CD14-positive monocyte (primary cell): Measurements from ENCODE around the gene TUBB1. TPM values are rescaled to one million over a fixed set of nuclear protein-coding genes. Genes with fewer than 3 reads are reported as not detected.

ENCODE experiments used
- DNase-seq, 3 donors: peaks; one replicate each; pipeline ENCODE4 v3.0.0-alpha.2; 2011 to 2022
- H2AFZ ChIP-seq: 2 replicates; pipeline ENCODE4 v1.6.0; 2012; ENCODE audit warnings: mild to moderate bottlenecking, low read depth, low read length, inconsistent platforms; ENCODE audit not compliant: insufficient read depth, poor library complexity, severe bottlenecking
- H3K27ac ChIP-seq, 2 donors: 1 replicate in 1 of 2; 2 replicates in 1 of 2; pipeline ENCODE4 v1.5.1; 2012 to 2013; ENCODE audit warnings: low read length in 2 of 2, control low read depth in 1 of 2, inconsistent platforms in 1 of 2, low read depth in 1 of 2, mild to moderate bottlenecking in 1 of 2
- H3K27me3 ChIP-seq, 2 donors: one replicate each; pipeline versions ENCODE4 v1.6.0 to v1.6.1; 2011 to 2013; ENCODE audit warnings: low read length in 2 of 2; ENCODE audit not compliant: control insufficient read depth in 2 of 2, insufficient read depth in 2 of 2
- H3K36me3 ChIP-seq, 2 donors: replicated peaks in 1 of 2; 1 replicate in 1 of 2; 2 replicates in 1 of 2; pipeline versions ENCODE4 v1.5.1 to v1.6.1; 2012 to 2013; ENCODE audit warnings: low read length in 2 of 2, control low read depth in 1 of 2, inconsistent platforms in 1 of 2, mild to moderate bottlenecking in 1 of 2; ENCODE audit not compliant: insufficient read depth in 2 of 2, control insufficient read depth in 1 of 2
- H3K4me1 ChIP-seq, 2 donors: 1 replicate in 1 of 2; 2 replicates in 1 of 2; pipeline versions ENCODE4 v1.5.1 to v1.6.1; 2012 to 2013; ENCODE audit warnings: low read length in 2 of 2, control low read depth in 1 of 2, inconsistent platforms in 1 of 2, mild to moderate bottlenecking in 1 of 2, moderate library complexity in 1 of 2; ENCODE audit not compliant: insufficient read depth in 2 of 2, control insufficient read depth in 1 of 2
- H3K4me2 ChIP-seq: replicated peaks from 2 replicates; pipeline ENCODE3; 2012; ENCODE audit warnings: low read length, moderate library complexity, mild to moderate bottlenecking; ENCODE audit not compliant: poor library complexity, severe bottlenecking; ENCODE audit errors: extremely low read depth
- H3K4me3 ChIP-seq, 3 experiments: fragments of 200-600 bp in 1 of 3; sonication (generic) in 1 of 3; replicated peaks in 1 of 3; 1 replicate in 2 of 3; 2 replicates in 1 of 3; pipeline ENCODE4 v1.5.1; 2011 to 2013; ENCODE audit warnings: low read length in 3 of 3, mild to moderate bottlenecking in 3 of 3, control low read depth in 2 of 3, low read depth in 2 of 3, inconsistent platforms in 1 of 3, moderate library complexity in 1 of 3
- H3K79me2 ChIP-seq: 2 replicates; pipeline ENCODE4 v1.6.0; 2012; ENCODE audit warnings: mild to moderate bottlenecking, control low read depth, inconsistent platforms, low read length, moderate library complexity; ENCODE audit not compliant: insufficient read depth
- H3K9ac ChIP-seq: 2 replicates; pipeline ENCODE4 v1.6.0; 2017; ENCODE audit warnings: low read length, mild to moderate bottlenecking; ENCODE audit not compliant: insufficient read depth, poor library complexity, severe bottlenecking
- H3K9me3 ChIP-seq, 2 donors: replicated peaks in 1 of 2; 1 replicate in 1 of 2; 2 replicates in 1 of 2; pipeline versions ENCODE4 v1.5.1 to v1.6.1; 2012 to 2013; ENCODE audit warnings: low read length in 2 of 2, control low read depth in 1 of 2; ENCODE audit not compliant: control insufficient read depth in 1 of 2, insufficient read depth in 1 of 2
- H4K20me1 ChIP-seq: 2 replicates; pipeline ENCODE4 v1.6.0; 2012; ENCODE audit warnings: mild to moderate bottlenecking, low read length, control low read depth, moderate library complexity; ENCODE audit not compliant: insufficient read depth
- H3K27ac Mint-ChIP-seq, 7 donors: one replicate each; pipeline ENCODE4 v1.8.0; 2020; ENCODE audit warnings: mild to moderate bottlenecking in 7 of 7, mixed read lengths in 7 of 7, moderate library complexity in 6 of 7, inconsistent platforms in 2 of 7
- H3K27me3 Mint-ChIP-seq, 3 donors: one replicate each; pipeline ENCODE4 v1.8.0; 2021 to 2022; ENCODE audit warnings: low read depth in 3 of 3, mild to moderate bottlenecking in 3 of 3, mixed read lengths in 3 of 3, moderate library complexity in 3 of 3, inconsistent platforms in 1 of 3
- H3K36me3 Mint-ChIP-seq, 2 donors: one replicate each; pipeline ENCODE4 v1.8.0; 2020; ENCODE audit warnings: mixed read lengths in 2 of 2, inconsistent platforms in 1 of 2, mild to moderate bottlenecking in 1 of 2
- H3K4me1 Mint-ChIP-seq: one replicate; pipeline ENCODE4 v1.8.0; 2020; ENCODE audit warnings: mild to moderate bottlenecking, mixed read lengths
- H3K4me3 Mint-ChIP-seq, 2 donors: one replicate each; pipeline ENCODE4 v1.8.0; 2020; ENCODE audit warnings: mild to moderate bottlenecking in 2 of 2, mixed read lengths in 2 of 2, moderate library complexity in 1 of 2
- H3K9me3 Mint-ChIP-seq, 7 donors: one replicate each; pipeline ENCODE4 v1.8.0; 2020 to 2022; ENCODE audit warnings: mixed read lengths in 7 of 7, mild to moderate bottlenecking in 6 of 7, moderate library complexity in 6 of 7, inconsistent platforms in 2 of 7
- WGBS: methylation state at CpG from one replicate; pipeline ENCODE4 v1.1.5; 2013; ENCODE audit warnings: missing lambda C conversion rate; ENCODE audit not compliant: insufficient coverage; 5-methylcytosine and 5-hydroxymethylcytosine counted together
- intact Hi-C, 2 donors: fragments of 100-400 bp; cut with micrococcal nuclease; formaldehyde crosslinking; loops; one replicate each; pipeline versions ENCODE4 v1.15.0 to v1.15.1; 2023
- polyA plus RNA-seq, 3 donors: library from polyadenylated mRNA; depleted of rRNA in 1 of 3; unstranded in 2 of 3; stranded (reverse) in 1 of 3; fragments of 300-500 nt in 2 of 3; fragments of >200 nt in 1 of 3; fragmentation: Illumina TruSeq in 2 of 3; gene quantifications; 1 replicate in 2 of 3; 2 replicates in 1 of 3; pipeline ENCODE4 v1.2.3, GENCODE V29; 2012 to 2021
- TF ChIP-seq, protein P1 (sequence below): fragments of 200-600 bp; IDR thresholded peaks from one replicate; pipeline ENCODE4 v1.8.0; 2022; ENCODE audit warnings: antibody characterized with exemption, mild to moderate bottlenecking

Gene TUBB1
- polyA plus RNA-seq, 3 donors, result 0.09 to 3.1 (median 2.4) TPM

DNA sequence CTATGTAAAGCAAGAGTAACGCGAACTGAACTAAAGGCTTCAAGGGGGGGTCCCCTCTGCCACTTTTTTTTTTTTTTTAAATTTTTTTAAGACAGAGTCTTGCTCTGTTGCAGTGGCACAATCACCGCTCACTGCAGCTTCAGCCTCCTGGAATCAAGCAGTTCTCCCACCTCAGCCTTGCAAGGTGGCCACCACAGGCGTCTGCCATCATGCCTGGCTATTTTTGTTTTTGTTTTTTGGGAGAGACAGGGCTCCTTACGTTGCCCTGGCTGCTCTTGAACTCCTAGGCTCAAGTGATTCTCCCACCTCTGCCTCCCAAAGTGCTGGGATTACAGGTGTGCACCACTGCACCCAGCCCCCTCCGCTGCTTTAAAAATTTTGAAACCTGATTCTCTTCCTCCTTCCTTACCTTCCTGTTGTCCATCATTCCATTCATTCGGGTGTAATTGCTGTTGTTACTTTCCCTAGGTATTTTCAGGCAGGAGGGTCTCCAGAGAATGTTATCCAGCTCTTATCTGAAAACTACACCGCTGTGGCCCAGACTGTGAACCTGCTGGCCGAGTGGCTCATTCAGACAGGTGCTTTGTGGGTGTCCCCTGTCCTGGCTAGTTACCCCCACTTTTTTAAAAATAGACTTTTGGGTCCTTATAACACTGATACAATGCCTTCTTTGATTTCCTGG, 32.8 kb upstream of the TUBB1 start:
- intact Hi-C loops, result loop anchor here in 1 of 2 donors (10.0 kb wide), 1 partner anchor 48 kb away; the partner anchor contains the start of gene ATP5F1E
- Mint-ChIP-seq H3K36me3 (peaks cover 53 to 56% of the 10 kb centered on the region in 2 donors), H3K9me3 (no peaks in the 10 kb centered on the region), H3K4me1 (peaks cover 28% of the 10 kb centered on the region), H3K27ac (no peak overlapping the region), H3K27me3 (no peaks in the 10 kb centered on the region), H3K4me3 (no peak overlapping the region)
- H3K4me3 ChIP-seq, result no peak overlapping the region
- peaks cover 78% of the 10 kb centered on the region for H4K20me1 ChIP-seq
- no peak overlapping the region for H3K9ac ChIP-seq
- H3K9me3 ChIP-seq, result no peaks in the 10 kb centered on the region
- TF ChIP-seq, protein P1, sequence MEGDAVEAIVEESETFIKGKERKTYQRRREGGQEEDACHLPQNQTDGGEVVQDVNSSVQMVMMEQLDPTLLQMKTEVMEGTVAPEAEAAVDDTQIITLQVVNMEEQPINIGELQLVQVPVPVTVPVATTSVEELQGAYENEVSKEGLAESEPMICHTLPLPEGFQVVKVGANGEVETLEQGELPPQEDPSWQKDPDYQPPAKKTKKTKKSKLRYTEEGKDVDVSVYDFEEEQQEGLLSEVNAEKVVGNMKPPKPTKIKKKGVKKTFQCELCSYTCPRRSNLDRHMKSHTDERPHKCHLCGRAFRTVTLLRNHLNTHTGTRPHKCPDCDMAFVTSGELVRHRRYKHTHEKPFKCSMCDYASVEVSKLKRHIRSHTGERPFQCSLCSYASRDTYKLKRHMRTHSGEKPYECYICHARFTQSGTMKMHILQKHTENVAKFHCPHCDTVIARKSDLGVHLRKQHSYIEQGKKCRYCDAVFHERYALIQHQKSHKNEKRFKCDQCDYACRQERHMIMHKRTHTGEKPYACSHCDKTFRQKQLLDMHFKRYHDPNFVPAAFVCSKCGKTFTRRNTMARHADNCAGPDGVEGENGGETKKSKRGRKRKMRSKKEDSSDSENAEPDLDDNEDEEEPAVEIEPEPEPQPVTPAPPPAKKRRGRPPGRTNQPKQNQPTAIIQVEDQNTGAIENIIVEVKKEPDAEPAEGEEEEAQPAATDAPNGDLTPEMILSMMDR, result no peak
- no peaks in the 10 kb centered on the region for H3K27me3 ChIP-seq
- no peak overlapping the region for H3K27ac ChIP-seq
- peaks cover 46 to 59% of the 10 kb centered on the region in 2 donors for H3K36me3 ChIP-seq
- no peak overlapping the region for H2AFZ ChIP-seq
- no peak for DNase-seq
- 83% methylated on average over 4 of the region's 9 CpGs for WGBS
- peaks cover 17 to 26% of the 10 kb centered on the region in 2 donors for H3K4me1 ChIP-seq
- peaks cover 55% of the 10 kb centered on the region for H3K79me2 ChIP-seq
- no peak overlapping the region for H3K4me2 ChIP-seq

DNA sequence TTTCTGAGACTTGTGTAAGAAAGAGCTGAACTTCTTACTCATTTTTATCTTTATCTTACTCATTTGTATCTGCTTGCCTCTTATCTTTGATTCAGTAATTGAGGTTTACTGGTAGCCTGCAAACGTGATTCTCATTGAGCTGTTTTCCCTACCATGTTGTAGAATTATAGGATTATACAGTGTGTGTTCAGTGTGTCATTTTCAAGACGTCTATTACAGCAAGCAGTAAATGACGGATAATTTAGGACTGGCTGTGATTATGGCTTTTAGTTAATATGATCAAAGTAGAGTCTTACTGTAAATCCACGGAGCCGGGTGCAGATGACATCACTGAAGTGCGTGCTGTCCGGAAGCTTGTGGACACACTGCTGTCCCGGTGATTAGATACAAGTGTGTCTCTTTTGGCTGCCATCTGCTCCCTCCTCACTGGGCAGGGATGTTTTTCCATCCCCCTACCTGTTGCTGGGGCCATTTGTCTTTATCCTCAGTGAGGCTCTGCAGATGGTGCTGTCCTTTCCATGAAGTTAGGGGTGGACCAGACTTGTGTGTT, 32.2 kb upstream of the TUBB1 start:
- H3K27me3 ChIP-seq, result no peaks in the 10 kb centered on the region
- Mint-ChIP-seq H3K27ac (no peak overlapping the region), H3K4me1 (peaks cover 24% of the 10 kb centered on the region), H3K27me3 (no peaks in the 10 kb centered on the region), H3K4me3 (no peak overlapping the region), H3K36me3 (peaks cover 58 to 60% of the 10 kb centered on the region in 2 donors), H3K9me3 (no peaks in the 10 kb centered on the region)
- no peak overlapping the region for H3K27ac ChIP-seq
- peaks cover 13 to 20% of the 10 kb centered on the region in 2 donors for H3K4me1 ChIP-seq
- H3K4me3 ChIP-seq, result no peak overlapping the region
- intact Hi-C loops, result loop anchor here in 1 of 2 donors (10.0 kb wide), 1 partner anchor 48 kb away; the partner anchor contains the start of gene ATP5F1E
- H2AFZ ChIP-seq, result no peak overlapping the region
- no peaks in the 10 kb centered on the region for H3K9me3 ChIP-seq
- H3K4me2 ChIP-seq, result no peak overlapping the region
- TF ChIP-seq, protein P1, result no peak
- peaks cover 49% of the 10 kb centered on the region for H3K79me2 ChIP-seq
- H3K36me3 ChIP-seq, result peaks cover 49 to 65% of the 10 kb centered on the region in 2 donors
- DNase-seq, result no peak
- H4K20me1 ChIP-seq, result peaks cover 84% of the 10 kb centered on the region
- WGBS, result 97% methylated on average over 5 of the region's 8 CpGs
- H3K9ac ChIP-seq, result no peak overlapping the region
